ENCODE results near the gene KRT6C.

The KRT6C gene

GRCh38 chr12:52517005-52517835 is 43.6 kb upstream of the KRT6C start:
- TF ChIP-seq ZNF565 (CRISPR knock-in tag; conservative IDR thresholded peaks at IDR 0.05; ENCODE audit: low read depth): no peak
- TF ChIP-seq CREB5 (CRISPR knock-in tag; IDR thresholded peaks at IDR 0.05; ENCODE audit: low read depth): no peak
- no peak for TF ChIP-seq ESRRG (CRISPR knock-in tag; IDR thresholded peaks at IDR 0.05)
- no peak for TF ChIP-seq TOX (CRISPR knock-in tag; IDR thresholded peaks at IDR 0.05; ENCODE audit: borderline replicate concordance)
- no peak for TF ChIP-seq OSR1 (CRISPR knock-in tag; IDR thresholded peaks at IDR 0.05)
- TF ChIP-seq GLIS3 (CRISPR knock-in tag; IDR thresholded peaks at IDR 0.05): no peak
- TF ChIP-seq SNAI2 (CRISPR knock-in tag; IDR thresholded peaks at IDR 0.05): no peak
- TF ChIP-seq ZNF70 (CRISPR knock-in tag; IDR thresholded peaks at IDR 0.05): no peak
- TF ChIP-seq, protein P1, sequence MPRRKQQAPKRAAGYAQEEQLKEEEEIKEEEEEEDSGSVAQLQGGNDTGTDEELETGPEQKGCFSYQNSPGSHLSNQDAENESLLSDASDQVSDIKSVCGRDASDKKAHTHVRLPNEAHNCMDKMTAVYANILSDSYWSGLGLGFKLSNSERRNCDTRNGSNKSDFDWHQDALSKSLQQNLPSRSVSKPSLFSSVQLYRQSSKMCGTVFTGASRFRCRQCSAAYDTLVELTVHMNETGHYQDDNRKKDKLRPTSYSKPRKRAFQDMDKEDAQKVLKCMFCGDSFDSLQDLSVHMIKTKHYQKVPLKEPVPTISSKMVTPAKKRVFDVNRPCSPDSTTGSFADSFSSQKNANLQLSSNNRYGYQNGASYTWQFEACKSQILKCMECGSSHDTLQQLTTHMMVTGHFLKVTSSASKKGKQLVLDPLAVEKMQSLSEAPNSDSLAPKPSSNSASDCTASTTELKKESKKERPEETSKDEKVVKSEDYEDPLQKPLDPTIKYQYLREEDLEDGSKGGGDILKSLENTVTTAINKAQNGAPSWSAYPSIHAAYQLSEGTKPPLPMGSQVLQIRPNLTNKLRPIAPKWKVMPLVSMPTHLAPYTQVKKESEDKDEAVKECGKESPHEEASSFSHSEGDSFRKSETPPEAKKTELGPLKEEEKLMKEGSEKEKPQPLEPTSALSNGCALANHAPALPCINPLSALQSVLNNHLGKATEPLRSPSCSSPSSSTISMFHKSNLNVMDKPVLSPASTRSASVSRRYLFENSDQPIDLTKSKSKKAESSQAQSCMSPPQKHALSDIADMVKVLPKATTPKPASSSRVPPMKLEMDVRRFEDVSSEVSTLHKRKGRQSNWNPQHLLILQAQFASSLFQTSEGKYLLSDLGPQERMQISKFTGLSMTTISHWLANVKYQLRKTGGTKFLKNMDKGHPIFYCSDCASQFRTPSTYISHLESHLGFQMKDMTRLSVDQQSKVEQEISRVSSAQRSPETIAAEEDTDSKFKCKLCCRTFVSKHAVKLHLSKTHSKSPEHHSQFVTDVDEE (CRISPR knock-in tag; IDR thresholded peaks at IDR 0.05): no peak
- no peak for TF ChIP-seq PPARA (CRISPR knock-in tag; IDR thresholded peaks at IDR 0.05; ENCODE audit: borderline replicate concordance)
- no peak for TF ChIP-seq ZNF8 (CRISPR knock-in tag; IDR thresholded peaks at IDR 0.05)
- no peak for TF ChIP-seq BACH2 (CRISPR knock-in tag; IDR thresholded peaks at IDR 0.05; ENCODE audit: borderline replicate concordance)
- no peak for TF ChIP-seq PATZ1 (CRISPR knock-in tag; IDR thresholded peaks at IDR 0.05; ENCODE audit: borderline replicate concordance)
- TF ChIP-seq ARNTL (CRISPR knock-in tag; IDR thresholded peaks at IDR 0.05; ENCODE audit: borderline replicate concordance, low read depth): no peak
- TF ChIP-seq, protein P2, sequence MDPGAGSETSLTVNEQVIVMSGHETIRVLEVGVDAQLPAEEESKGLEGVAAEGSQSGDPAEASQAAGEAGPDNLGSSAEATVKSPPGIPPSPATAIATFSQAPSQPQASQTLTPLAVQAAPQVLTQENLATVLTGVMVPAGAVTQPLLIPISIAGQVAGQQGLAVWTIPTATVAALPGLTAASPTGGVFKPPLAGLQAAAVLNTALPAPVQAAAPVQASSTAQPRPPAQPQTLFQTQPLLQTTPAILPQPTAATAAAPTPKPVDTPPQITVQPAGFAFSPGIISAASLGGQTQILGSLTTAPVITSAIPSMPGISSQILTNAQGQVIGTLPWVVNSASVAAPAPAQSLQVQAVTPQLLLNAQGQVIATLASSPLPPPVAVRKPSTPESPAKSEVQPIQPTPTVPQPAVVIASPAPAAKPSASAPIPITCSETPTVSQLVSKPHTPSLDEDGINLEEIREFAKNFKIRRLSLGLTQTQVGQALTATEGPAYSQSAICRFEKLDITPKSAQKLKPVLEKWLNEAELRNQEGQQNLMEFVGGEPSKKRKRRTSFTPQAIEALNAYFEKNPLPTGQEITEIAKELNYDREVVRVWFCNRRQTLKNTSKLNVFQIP (CRISPR knock-in tag; IDR thresholded peaks at IDR 0.05; ENCODE audit: borderline replicate concordance, low read depth): no peak
- TF ChIP-seq ZC3H10 (CRISPR knock-in tag; IDR thresholded peaks at IDR 0.05): no peak
- no peak for TF ChIP-seq ZFP3 (CRISPR knock-in tag; IDR thresholded peaks at IDR 0.05)
- no peak for TF ChIP-seq ISL1 (CRISPR knock-in tag; IDR thresholded peaks at IDR 0.05)
- TF ChIP-seq RARB (CRISPR knock-in tag; IDR thresholded peaks at IDR 0.05): no peak
- no peak for ATAC-seq

- TF ChIP-seq CREB5 (CRISPR knock-in tag; IDR thresholded peaks at IDR 0.05; ENCODE audit: low read depth): no peak
- no peak for TF ChIP-seq ZC3H10 (CRISPR knock-in tag; IDR thresholded peaks at IDR 0.05)
- TF ChIP-seq PPARA (CRISPR knock-in tag; IDR thresholded peaks at IDR 0.05; ENCODE audit: borderline replicate concordance): no peak
- TF ChIP-seq ZFP3 (CRISPR knock-in tag; IDR thresholded peaks at IDR 0.05): no peak
Measured at GRCh38 chr12:52515927-52516831, 42.6 kb upstream of the KRT6C start.

DNA sequence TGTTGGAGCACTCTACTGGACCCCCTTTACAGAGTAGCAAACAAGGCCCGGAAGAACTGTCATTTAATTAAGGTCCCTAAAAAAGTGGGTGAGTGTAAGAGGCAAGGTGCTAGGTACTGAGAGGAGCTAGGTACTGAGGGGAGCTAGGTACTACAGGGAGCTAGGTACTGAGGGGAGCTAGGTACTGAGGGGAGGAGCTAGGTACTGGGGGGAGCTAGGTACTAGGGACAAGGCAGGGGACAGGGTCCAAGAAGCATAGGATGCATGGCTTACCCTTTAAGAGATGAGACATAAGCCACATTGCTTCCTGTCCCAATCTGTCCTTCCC is 41.7 kb upstream of the KRT6C start:
- ATAC-seq: no peak
- TF ChIP-seq TOX (CRISPR knock-in tag; IDR thresholded peaks at IDR 0.05; ENCODE audit: borderline replicate concordance): no peak
- no peak for TF ChIP-seq RARB (CRISPR knock-in tag; IDR thresholded peaks at IDR 0.05)

More at GRCh38 chr12:52515927-52516831, 42.6 kb upstream of the KRT6C start:
- ATAC-seq: no peak
